CD4-positive, CD25-positive, alpha-beta regulatory T cell (primary cell): ENCODE results near the gene MAPK8IP2. TPM values are rescaled to one million over a fixed set of nuclear protein-coding genes. Genes with fewer than 3 reads are reported as not detected.
A peak's percentile ranks its signal among the peaks of the same experiment; 100 is the strongest.
"Not testable (repeated sequence)": the region's sequence is repeated elsewhere in the genome, so short reads cannot be mapped to it uniquely, and the experiment has no call there.

Source experiments
- ATAC-seq, 2 donors: fragments of 150-1000 bp; cut with Tn5 transposase; one replicate each; pipeline ENCODE4 v1.10.0; 2021; ENCODE audit warnings: low read depth in 2 of 2, moderate number of reproducible peaks in 2 of 2, moderate library complexity in 1 of 2
- DNase-seq, 3 donors: peaks; one replicate each; pipeline versions ENCODE4 v3.0.0 to v3.0.0-alpha.2; 2012 to 2022; ENCODE audit warnings: mixed read lengths in 1 of 3
- H3K27ac ChIP-seq: one replicate; pipeline ENCODE4 v1.7.0; 2013; ENCODE audit warnings: mild to moderate bottlenecking, low read length; ENCODE audit not compliant: insufficient read depth, poor library complexity, severe bottlenecking
- H3K27me3 ChIP-seq: one replicate; pipeline ENCODE4 v1.7.0; 2013; ENCODE audit warnings: low read length; ENCODE audit not compliant: control insufficient read depth, insufficient read depth
- H3K36me3 ChIP-seq: one replicate; pipeline ENCODE4 v1.7.0; 2013; ENCODE audit warnings: mild to moderate bottlenecking, low read length, moderate library complexity; ENCODE audit not compliant: control insufficient read depth, insufficient read depth
- H3K4me1 ChIP-seq: 2 replicates; pipeline ENCODE4 v1.7.0; 2013; ENCODE audit warnings: mild to moderate bottlenecking, low read length; ENCODE audit not compliant: insufficient read depth, control insufficient read depth, poor library complexity, severe bottlenecking
- H3K4me3 ChIP-seq: one replicate; pipeline ENCODE4 v1.7.0; 2013; ENCODE audit warnings: low read depth, mild to moderate bottlenecking, low read length, moderate library complexity
- H3K9me3 ChIP-seq, 2 experiments: 1 replicate in 1 of 2; 2 replicates in 1 of 2; pipeline ENCODE4 v1.7.0; 2013; ENCODE audit warnings: low read length in 2 of 2, mild to moderate bottlenecking in 1 of 2, moderate library complexity in 1 of 2; ENCODE audit not compliant: control insufficient read depth in 2 of 2
- H3K27ac Mint-ChIP-seq, 3 donors: one replicate each; pipeline ENCODE4 v1.8.0; 2020 to 2022; ENCODE audit warnings: mild to moderate bottlenecking in 3 of 3, mixed read lengths in 3 of 3, moderate library complexity in 2 of 3
- H3K27me3 Mint-ChIP-seq: one replicate; pipeline ENCODE4 v1.8.0; 2022; ENCODE audit warnings: mild to moderate bottlenecking, mixed read lengths
- H3K36me3 Mint-ChIP-seq: one replicate; pipeline ENCODE4 v1.8.0; 2020; ENCODE audit warnings: mixed read lengths
- H3K4me1 Mint-ChIP-seq, 4 donors: one replicate each; pipeline ENCODE4 v1.8.0; 2020 to 2022; ENCODE audit warnings: mixed read lengths in 4 of 4, mild to moderate bottlenecking in 1 of 4
- H3K4me3 Mint-ChIP-seq, 4 donors: one replicate each; pipeline ENCODE4 v1.8.0; 2020 to 2022; ENCODE audit warnings: mild to moderate bottlenecking in 4 of 4, mixed read lengths in 4 of 4, moderate library complexity in 3 of 4
- H3K9me3 Mint-ChIP-seq, 7 donors: one replicate each; pipeline ENCODE4 v1.8.0; 2020 to 2022; ENCODE audit warnings: mixed read lengths in 7 of 7, mild to moderate bottlenecking in 3 of 7, moderate library complexity in 2 of 7
- polyA plus RNA-seq, 4 donors: library from polyadenylated mRNA; unstranded; fragments of 300-500 nt; fragmentation: Illumina TruSeq; gene quantifications; one replicate each; pipeline ENCODE4 v1.2.3, GENCODE V29; 2021
- total RNA-seq: library from RNA; stranded (reverse); gene quantifications from one replicate; pipeline ENCODE4 v1.2.3, GENCODE V29; 2022

MAPK8IP2 gene
- total and polyA plus RNA-seq, 5 donors from 2014 or later = 0.30 TPM; not detected in 4

GRCh38 chr22:50628543-50629134 is 28.0 kb downstream of the MAPK8IP2 start:
- DNase-seq = peak in 1 of 3 donors; percentile 6
- peak overlapping the region; percentile 79 for H3K27ac ChIP-seq
- peaks cover 0 to 2% (median 0%) of the 10 kb centered on the region in 7 donors for H3K9me3 Mint-ChIP-seq
- peak in 1 of 2 donors; percentile 11 for ATAC-seq
- H3K36me3 ChIP-seq = peaks cover 2% of the 10 kb centered on the region
- peak overlapping the region; percentile 90 to 97 (median 94) for H3K27ac Mint-ChIP-seq
- no peaks in the 10 kb centered on the region for H3K27me3 Mint-ChIP-seq
- H3K4me1 Mint-ChIP-seq = peaks cover 0 to 29% (median 14%) of the 10 kb centered on the region in 4 donors
- H3K4me1 ChIP-seq = peaks cover 25% of the 10 kb centered on the region
- H3K9me3 ChIP-seq = no peaks in the 10 kb centered on the region
- H3K4me3 Mint-ChIP-seq = peak overlapping the region; percentile 90 to 94 (median 92)
- peaks cover 4% of the 10 kb centered on the region for H3K36me3 Mint-ChIP-seq
- H3K27me3 ChIP-seq = no peaks in the 10 kb centered on the region
- H3K4me3 ChIP-seq = peak overlapping the region; percentile 78

- Histone ChIP-seq H3K4me1 (peaks cover 25% of the 10 kb centered on the region), H3K36me3 (no peaks in the 10 kb centered on the region)
- peaks cover 0 to 26% (median 14%) of the 10 kb centered on the region in 4 donors for H3K4me1 Mint-ChIP-seq
Measured at GRCh38 chr22:50630376-50630775, 29.8 kb downstream of the MAPK8IP2 start.

GRCh38 chr22:50633086-50633485 is 32.5 kb downstream of the MAPK8IP2 start:
- H3K36me3 ChIP-seq = no peaks in the 10 kb centered on the region
- H3K27ac ChIP-seq = no peak overlapping the region
- no peak for ATAC-seq
- no peaks in the 10 kb centered on the region for H3K27me3 Mint-ChIP-seq
- H3K27ac Mint-ChIP-seq = no peak overlapping the region
- no peak for DNase-seq
- peaks cover 0 to 18% (median 14%) of the 10 kb centered on the region in 4 donors for H3K4me1 Mint-ChIP-seq
- H3K36me3 Mint-ChIP-seq = no peaks in the 10 kb centered on the region
- H3K4me3 ChIP-seq = no peak overlapping the region
- H3K27me3 ChIP-seq = no peaks in the 10 kb centered on the region
- H3K9me3 Mint-ChIP-seq = peaks cover 0 to 2% (median 0%) of the 10 kb centered on the region in 7 donors
- H3K9me3 ChIP-seq = no peaks in the 10 kb centered on the region
- peaks cover 9% of the 10 kb centered on the region for H3K4me1 ChIP-seq
- H3K4me3 Mint-ChIP-seq = no peak overlapping the region

More at GRCh38 chr22:50630376-50630775, 29.8 kb downstream of the MAPK8IP2 start:
- Mint-ChIP-seq H3K27ac (no peak overlapping the region), H3K4me3 (no peak overlapping the region), H3K27me3 (no peaks in the 10 kb centered on the region), H3K9me3 (peaks cover 0 to 2% (median 0%) of the 10 kb centered on the region in 7 donors), H3K36me3 (no peaks in the 10 kb centered on the region)
- ATAC-seq (no peak), DNase-seq (no peak)
- H3K27ac ChIP-seq = no peak overlapping the region
- no peaks in the 10 kb centered on the region for H3K9me3 ChIP-seq
- no peaks in the 10 kb centered on the region for H3K27me3 ChIP-seq
- H3K4me3 ChIP-seq = no peak overlapping the region

- no peak overlapping the region for H3K27ac Mint-ChIP-seq
- no peak overlapping the region for H3K4me3 Mint-ChIP-seq
- H3K9me3 Mint-ChIP-seq = no peaks in the 10 kb centered on the region
- Histone ChIP-seq H3K4me3 (no peak overlapping the region), H3K27me3 (no peaks in the 10 kb centered on the region), H3K9me3 (no peaks in the 10 kb centered on the region), H3K27ac (no peak overlapping the region), H3K4me1 (peaks cover 3% of the 10 kb centered on the region), H3K36me3 (no peaks in the 10 kb centered on the region)
- DNase-seq = no peak
- H3K27me3 Mint-ChIP-seq = peaks cover 4% of the 10 kb centered on the region
- ATAC-seq = no peak
- H3K4me1 Mint-ChIP-seq = peaks cover 0 to 14% (median 8%) of the 10 kb centered on the region in 4 donors
- H3K36me3 Mint-ChIP-seq = no peaks in the 10 kb centered on the region
Measured at GRCh38 chr22:50633771-50634170, 33.2 kb downstream of the MAPK8IP2 start.

- Mint-ChIP-seq H3K27ac (no peak overlapping the region), H3K4me1 (peaks cover 0 to 7% (median 0%) of the 10 kb centered on the region in 4 donors), H3K9me3 (no peaks in the 10 kb centered on the region), H3K4me3 (peak overlapping the region in 1 of 4 donors; percentile 75), H3K36me3 (no peaks in the 10 kb centered on the region), H3K27me3 (peaks cover 12% of the 10 kb centered on the region)
- no peaks in the 10 kb centered on the region for H3K36me3 ChIP-seq
- no peak overlapping the region for H3K4me3 ChIP-seq
- H3K4me1 ChIP-seq = no peaks in the 10 kb centered on the region
- H3K9me3 ChIP-seq = no peaks in the 10 kb centered on the region
- ATAC-seq (no peak), DNase-seq (no peak)
- H3K27me3 ChIP-seq = no peaks in the 10 kb centered on the region
- no peak overlapping the region for H3K27ac ChIP-seq
Measured at GRCh38 chr22:50635591-50635990, 35.0 kb downstream of the MAPK8IP2 start.

- H3K27ac Mint-ChIP-seq = peak overlapping the region in 1 of 3 donors; percentile 80
- H3K4me3 Mint-ChIP-seq, H3K27ac ChIP-seq, H3K27me3 ChIP-seq, ATAC-seq, H3K4me3 ChIP-seq, H3K36me3 Mint-ChIP-seq, DNase-seq, H3K9me3 ChIP-seq, H3K36me3 ChIP-seq, H3K4me1 Mint-ChIP-seq, H3K4me1 ChIP-seq, H3K9me3 Mint-ChIP-seq: not testable (repeated sequence)
- H3K27me3 Mint-ChIP-seq = peaks cover 27% of the 10 kb centered on the region
Measured at GRCh38 chr22:50640296-50640695, 39.7 kb downstream of the MAPK8IP2 start.

GRCh38 chr22:50640857-50641647 is 40.5 kb downstream of the MAPK8IP2 start:
- DNase-seq (no peak), ATAC-seq (no peak)
- Histone ChIP-seq H3K36me3 (no peaks in the 10 kb centered on the region), H3K27me3 (peaks cover 12% of the 10 kb centered on the region), H3K9me3 (no peaks in the 10 kb centered on the region), H3K4me3 (no peak overlapping the region), H3K27ac (no peak overlapping the region), H3K4me1 (no peaks in the 10 kb centered on the region)
- Mint-ChIP-seq H3K27me3 (peaks cover 28% of the 10 kb centered on the region), H3K9me3 (no peaks in the 10 kb centered on the region), H3K36me3 (no peaks in the 10 kb centered on the region), H3K27ac (no peak overlapping the region), H3K4me1 (no peaks in the 10 kb centered on the region), H3K4me3 (no peak overlapping the region)
